Right cardiac atrium (tissue), 5 donors: ENCODE measurements around the gene SNED1. TPM values are rescaled to one million over a fixed set of nuclear protein-coding genes. Genes with fewer than 3 reads are reported as not detected.

Source experiments
- ATAC-seq, 2 donors: fragments of 200-7000 bp; cut with Tn5 transposase; one replicate each; pipeline versions ENCODE4 v1.8.0 to v1.9.1; 2020; ENCODE audit warnings: moderate library complexity in 2 of 2, mild to moderate bottlenecking in 1 of 2
- DNase-seq, 3 donors: peaks; one replicate each; pipeline ENCODE4 v3.0.0-alpha.2; 2020
- H3K27ac ChIP-seq: one replicate; pipeline ENCODE4 v1.5.1; 2013; ENCODE audit warnings: mild to moderate bottlenecking, low read length, control low read depth, moderate library complexity
- H3K27me3 ChIP-seq: one replicate; pipeline ENCODE4 v1.6.1; 2013; ENCODE audit not compliant: control insufficient read depth, insufficient read depth
- H3K4me1 ChIP-seq: one replicate; pipeline ENCODE4 v1.6.1; 2013; ENCODE audit warnings: low read length; ENCODE audit not compliant: control insufficient read depth, insufficient read depth
- H3K4me3 ChIP-seq: one replicate; pipeline ENCODE4 v1.5.1; 2013; ENCODE audit warnings: low read length, control low read depth
- H3K9me3 ChIP-seq: one replicate; pipeline ENCODE4 v1.6.1; 2013; ENCODE audit warnings: low read length; ENCODE audit not compliant: control insufficient read depth
- WGBS: extraction: QIAGEN DNeasy Blood & Tissue Kit; methylation state at CpG from one replicate; pipeline ENCODE4 v1.1.7; 2013; 5-methylcytosine and 5-hydroxymethylcytosine counted together
- intact Hi-C, 4 donors: fragments of 100-400 bp; cut with DNase I; formaldehyde crosslinking; loops; one replicate each; pipeline versions ENCODE4 v1.11.0 to v1.14.0; 2022 to 2023
- polyA plus RNA-seq: library from polyadenylated mRNA; stranded (reverse); fragments of 200-250 nt; gene quantifications from one replicate; pipeline ENCODE4 v1.2.3, GENCODE V29; 2013
- total RNA-seq, 4 donors: library from RNA; stranded (reverse); fragmentation: NEBNext Ultra II Directional; extraction: Animal tissue kit (Norgen Biotek cat#: 25700); gene quantifications; one replicate each; pipeline ENCODE4 v1.2.1, GENCODE V29; 2021
- donor health status: healthy with polysubstance abuse.
- donor health status: DM: no; HTN: yes; CAD: no.
- donor health status: DM: no; HTN: no; CAD: no.
- donor health status: DM: no; HTN: yes; CAD: no; lungs with severe emphysema.
- donor health status: DM: yes; HTN: yes; CAD: no.

Gene SNED1
- total and polyA plus RNA-seq, 5 donors = 6.7 to 19.2 (median 15.8) TPM

- no peaks in the 10 kb centered on the region for H3K27me3 ChIP-seq
- H3K27ac ChIP-seq = no peak overlapping the region
- 68% methylated on average over 24 of the region's 24 CpGs for WGBS
- peaks cover 12% of the 10 kb centered on the region for H3K4me1 ChIP-seq
- intact Hi-C loops = loop anchor here in 3 of 4 donors (10.0 kb wide), 1 partner anchor 81 kb away; no protein-coding TSS in a partner anchor
- DNase-seq (peak in 2 of 3 donors; percentile 44 to 50), ATAC-seq (no peak)
- no peaks in the 10 kb centered on the region for H3K9me3 ChIP-seq
- no peak overlapping the region for H3K4me3 ChIP-seq
These were observed 3.1 kb upstream of the SNED1 start for GRCh38 chr2:240995041-240996021.

- peak in 2 of 3 donors; percentile 59 to 78 for DNase-seq
- Histone ChIP-seq H3K9me3 (no peaks in the 10 kb centered on the region), H3K27ac (no peak overlapping the region), H3K4me1 (peaks cover 12% of the 10 kb centered on the region), H3K4me3 (no peak overlapping the region), H3K27me3 (no peaks in the 10 kb centered on the region)
- 74% methylated on average over 19 of the region's 19 CpGs for whole genome bisulfite sequencing
- no peak for ATAC-seq
- intact Hi-C loops = loop anchor here in 3 of 4 donors (10.0 kb wide), 1 partner anchor 81 kb away; no protein-coding TSS in a partner anchor
These were observed 2.1 kb upstream of the SNED1 start for GRCh38 chr2:240996161-240996833.

- no peak for ATAC-seq
- no peak overlapping the region for H3K4me3 ChIP-seq
- no peak for DNase-seq
- H3K4me1 ChIP-seq = peaks cover 12% of the 10 kb centered on the region
- H3K9me3 ChIP-seq = no peaks in the 10 kb centered on the region
- intact Hi-C loops = loop anchor here in 3 of 4 donors (10.0 kb wide), 1 partner anchor 82 kb away; no protein-coding TSS in a partner anchor
- no peaks in the 10 kb centered on the region for H3K27me3 ChIP-seq
- 83% methylated on average over 13 of the region's 13 CpGs for WGBS
- H3K27ac ChIP-seq = peak overlapping the region; percentile 16
These were observed 1.6 kb upstream of the SNED1 start for GRCh38 chr2:240996834-240997140.

GRCh38 chr2:240997141-240997855, 1.1 kb upstream of the SNED1 start:
- intact Hi-C loops = loop anchor here in 3 of 4 donors (10.0 kb wide), 1 partner anchor 82 kb away; no protein-coding TSS in a partner anchor
- H3K9me3 ChIP-seq = no peaks in the 10 kb centered on the region
- H3K4me1 ChIP-seq = peaks cover 12% of the 10 kb centered on the region
- WGBS = 62% methylated on average over 16 of the region's 16 CpGs
- DNase-seq (peak; percentile 51 to 77 (median 77)), ATAC-seq (peak; percentile 3 to 61)
- H3K4me3 ChIP-seq = no peak overlapping the region
- H3K27ac ChIP-seq = peak overlapping the region; percentile 37
- no peaks in the 10 kb centered on the region for H3K27me3 ChIP-seq

GRCh38 chr2:240998706-240998994, 232 bp downstream of the SNED1 start:
- Histone ChIP-seq H3K27me3 (no peaks in the 10 kb centered on the region), H3K4me1 (peaks cover 12% of the 10 kb centered on the region), H3K9me3 (peaks cover 4% of the 10 kb centered on the region), H3K4me3 (peak overlapping the region; percentile 73), H3K27ac (peak overlapping the region; percentile 13)
- DNase-seq (no peak), ATAC-seq (no peak)
- under 1% methylated on average over 51 of the region's 51 CpGs for WGBS
- intact Hi-C loops = loop anchor here in 3 of 4 donors (10.0 kb wide), 1 partner anchor 84 kb away; no protein-coding TSS in a partner anchor

- peak overlapping the region; percentile 73 for H3K4me3 ChIP-seq
- ATAC-seq (no peak), DNase-seq (peak in 2 of 3 donors; percentile 71 to 76)
- intact Hi-C loops = loop anchor here in 3 of 4 donors (10.0 kb wide), 1 partner anchor 84 kb away; no protein-coding TSS in a partner anchor
- peak overlapping the region; percentile 13 for H3K27ac ChIP-seq
- H3K9me3 ChIP-seq = peaks cover 6% of the 10 kb centered on the region
- H3K27me3 ChIP-seq = no peaks in the 10 kb centered on the region
- WGBS = 7% methylated on average over 71 of the region's 71 CpGs
- peaks cover 12% of the 10 kb centered on the region for H3K4me1 ChIP-seq
These were observed 775 bp downstream of the SNED1 start for GRCh38 chr2:240998995-240999791.

GRCh38 chr2:240999873-241000541, 1.6 kb downstream of the SNED1 start:
- Histone ChIP-seq H3K27ac (no peak overlapping the region), H3K4me3 (peak overlapping the region; percentile 73), H3K27me3 (no peaks in the 10 kb centered on the region), H3K9me3 (peaks cover 6% of the 10 kb centered on the region), H3K4me1 (peaks cover 11% of the 10 kb centered on the region)
- DNase-seq = no peak
- no peak for ATAC-seq
- intact Hi-C loops = loop anchor here in 3 of 4 donors (10.0 kb wide), 1 partner anchor 85 kb away; no protein-coding TSS in a partner anchor
- 88% methylated on average over 19 of the region's 19 CpGs for WGBS

- ATAC-seq (no peak), DNase-seq (no peak)
- whole genome bisulfite sequencing = 93% methylated on average over 9 of the region's 9 CpGs
- Histone ChIP-seq H3K27ac (no peak overlapping the region), H3K4me1 (peaks cover 8% of the 10 kb centered on the region), H3K9me3 (peaks cover 6% of the 10 kb centered on the region), H3K27me3 (no peaks in the 10 kb centered on the region), H3K4me3 (no peak overlapping the region)
- intact Hi-C loops = no loop called here
These were observed 2.5 kb downstream of the SNED1 start for GRCh38 chr2:241000831-241001321.

GRCh38 chr2:241001413-241002274, 3.2 kb downstream of the SNED1 start:
- H3K9me3 ChIP-seq = peaks cover 6% of the 10 kb centered on the region
- no peak for DNase-seq
- WGBS = 94% methylated on average over 21 of the region's 21 CpGs

More at GRCh38 chr2:241001413-241002274, 3.2 kb downstream of the SNED1 start:
- H3K4me3 ChIP-seq = no peak overlapping the region
- peaks cover 3% of the 10 kb centered on the region for H3K4me1 ChIP-seq
- no peak overlapping the region for H3K27ac ChIP-seq
- no peaks in the 10 kb centered on the region for H3K27me3 ChIP-seq
- intact Hi-C loops = no loop called here
- no peak for ATAC-seq
